Esophagus (tissue), 2 donors: ENCODE results near the gene PRLR. TPM values are rescaled to one million over a fixed set of nuclear protein-coding genes. Genes with fewer than 3 reads are reported as not detected.

Source experiments
- H3K27ac ChIP-seq, 2 donors: one replicate each; pipeline ENCODE4 v1.5.1; 2013; ENCODE audit warnings: low read depth in 2 of 2, mild to moderate bottlenecking in 2 of 2, inconsistent platforms in 1 of 2, low read length in 1 of 2, moderate library complexity in 1 of 2
- H3K27me3 ChIP-seq, 2 donors: one replicate each; pipeline ENCODE4 v1.6.1; 2013; ENCODE audit warnings: low read length in 2 of 2, control low read depth in 1 of 2, mild to moderate bottlenecking in 1 of 2; ENCODE audit not compliant: insufficient read depth in 2 of 2, control insufficient read depth in 1 of 2
- H3K36me3 ChIP-seq, 2 donors: one replicate each; pipeline ENCODE4 v1.6.1; 2013; ENCODE audit warnings: low read length in 1 of 2; ENCODE audit not compliant: control insufficient read depth in 2 of 2, insufficient read depth in 2 of 2
- H3K4me1 ChIP-seq, 2 donors: one replicate each; pipeline ENCODE4 v1.6.1; 2013; ENCODE audit warnings: low read length in 1 of 2; ENCODE audit not compliant: control insufficient read depth in 2 of 2, insufficient read depth in 2 of 2
- H3K4me3 ChIP-seq, 2 donors: one replicate each; pipeline ENCODE4 v1.5.1; 2013; ENCODE audit warnings: low read length in 2 of 2, mild to moderate bottlenecking in 2 of 2, low read depth in 1 of 2, moderate library complexity in 1 of 2
- H3K9me3 ChIP-seq, 2 donors: one replicate each; pipeline ENCODE4 v1.6.1; 2013; ENCODE audit warnings: mild to moderate bottlenecking in 2 of 2, low read depth in 1 of 2, low read length in 1 of 2, moderate library complexity in 1 of 2; ENCODE audit not compliant: control insufficient read depth in 2 of 2, insufficient read depth in 1 of 2
- WGBS, 2 donors: extraction: QIAGEN DNeasy Blood & Tissue Kit; methylation state at CpG; one replicate each; pipeline ENCODE4 v1.1.7; 2013; 5-methylcytosine and 5-hydroxymethylcytosine counted together
- polyA plus RNA-seq, 2 donors: library from polyadenylated mRNA; stranded (reverse); fragments of 200-250 nt; gene quantifications; one replicate each; pipeline ENCODE4 v1.2.3, GENCODE V29; 2013
- donor health status: healthy with polysubstance abuse.
- donor health status: Bipolar disorder and iron deficiency.

PRLR gene
- polyA plus RNA-seq, 2 donors, result 0.20 to 0.45 TPM

DNA sequence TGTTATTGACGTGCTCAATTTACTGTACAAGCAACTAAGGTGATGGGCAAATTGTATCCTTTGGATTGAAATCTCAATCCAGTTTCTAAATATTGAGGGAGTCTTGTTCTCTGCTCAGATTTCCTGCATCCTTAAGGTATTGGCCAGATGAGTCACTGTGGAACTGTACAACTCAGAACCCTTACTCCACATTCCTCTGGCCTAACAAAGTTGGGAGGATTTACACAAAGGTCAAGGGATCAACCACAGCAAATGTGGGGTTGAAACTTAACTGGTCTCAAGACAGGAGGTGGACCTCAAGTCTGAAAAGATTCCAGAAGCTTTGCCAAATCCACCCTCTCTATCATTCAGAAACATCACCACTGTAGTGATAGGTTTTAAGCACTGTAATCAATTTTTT is 101.0 kb downstream of the PRLR start:
- Histone ChIP-seq H3K36me3 (no peaks in the 10 kb centered on the region), H3K4me1 (peaks cover 0 to 2% of the 10 kb centered on the region in 2 donors), H3K27me3 (peaks cover 0 to 2% of the 10 kb centered on the region in 2 donors), H3K9me3 (no peaks in the 10 kb centered on the region), H3K27ac (no peak overlapping the region), H3K4me3 (no peak overlapping the region)
- 38 to 59% methylated on average over 1 of the region's 1 CpG for WGBS, 2 donors

DNA sequence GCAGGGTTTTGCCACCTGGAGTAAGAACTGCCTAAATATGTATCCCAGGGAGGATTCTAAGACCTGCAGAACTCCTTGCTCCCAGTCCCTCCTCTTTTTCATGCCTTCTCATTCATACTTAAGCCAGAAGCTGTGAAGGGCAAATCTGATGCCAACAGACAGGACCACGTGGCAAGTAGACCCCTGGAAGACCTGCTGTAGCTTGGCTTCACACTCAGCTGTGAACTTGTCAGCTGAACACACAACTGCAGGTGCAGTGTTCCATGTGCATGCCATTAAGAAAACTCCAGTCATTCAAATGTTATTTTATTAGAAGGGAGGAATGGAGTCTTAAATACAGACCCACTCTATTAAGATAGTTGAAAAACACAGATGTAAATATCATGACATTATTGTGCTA is 103.3 kb downstream of the PRLR start:
- 43 to 62% methylated on average over 1 of the region's 1 CpG for WGBS, 2 donors
- H3K27ac ChIP-seq, result no peak overlapping the region
- H3K27me3 ChIP-seq, result no peaks in the 10 kb centered on the region
- H3K36me3 ChIP-seq, result no peaks in the 10 kb centered on the region
- no peak overlapping the region for H3K4me3 ChIP-seq
- H3K9me3 ChIP-seq, result no peaks in the 10 kb centered on the region
- H3K4me1 ChIP-seq, result peaks cover 0 to 2% of the 10 kb centered on the region in 2 donors

DNA sequence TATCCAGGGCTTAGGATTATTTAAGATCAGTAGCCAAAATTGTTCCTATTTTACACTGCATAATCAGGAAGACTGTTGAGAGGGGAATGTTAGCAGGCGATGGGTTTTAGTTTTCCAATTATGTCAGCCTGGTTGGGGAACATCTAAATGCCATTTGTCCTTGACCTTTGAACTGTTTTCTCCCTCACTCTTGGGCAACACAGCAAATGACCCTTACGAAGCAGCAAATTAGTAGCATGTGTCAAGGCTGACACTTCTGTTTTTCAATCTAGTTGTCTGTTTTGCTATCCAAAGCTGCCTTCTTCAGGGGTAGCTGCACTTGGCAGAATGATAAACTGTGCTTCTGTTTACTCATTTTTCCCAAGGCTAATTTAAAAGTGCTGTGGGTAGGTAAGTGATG is 104.5 kb downstream of the PRLR start:
- H3K36me3 ChIP-seq, result no peaks in the 10 kb centered on the region
- peaks cover 0 to 1% of the 10 kb centered on the region in 2 donors for H3K4me1 ChIP-seq
- H3K27ac ChIP-seq, result no peak overlapping the region
- no peaks in the 10 kb centered on the region for H3K9me3 ChIP-seq
- WGBS, 2 donors, result 82 to 87% methylated on average over 2 of the region's 2 CpGs
- no peak overlapping the region for H3K4me3 ChIP-seq
- H3K27me3 ChIP-seq, result no peaks in the 10 kb centered on the region

DNA sequence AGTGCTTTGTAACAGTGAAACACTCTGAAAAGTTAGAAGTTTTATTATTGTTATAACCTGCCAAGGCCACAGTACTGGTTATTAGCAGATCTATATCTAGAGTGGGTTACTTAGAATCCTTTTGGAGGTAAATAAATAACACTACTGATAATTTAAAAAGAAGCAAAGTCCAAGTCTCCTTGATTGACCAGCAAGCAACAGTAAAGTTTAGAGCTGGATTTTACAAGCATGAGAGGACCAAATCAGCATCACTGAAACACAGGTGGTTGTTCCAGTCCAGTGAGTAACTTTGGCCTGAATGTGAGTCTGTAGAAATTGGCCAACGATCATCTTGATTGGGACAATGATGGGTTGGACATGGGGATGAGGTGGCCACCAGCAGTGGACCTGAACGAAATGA is 105.4 kb downstream of the PRLR start:
- WGBS, 2 donors, result 75 to 85% methylated on average over 2 of the region's 2 CpGs
- H3K9me3 ChIP-seq, result no peaks in the 10 kb centered on the region
- no peak overlapping the region for H3K27ac ChIP-seq
- H3K4me3 ChIP-seq, result no peak overlapping the region
- H3K27me3 ChIP-seq, result no peaks in the 10 kb centered on the region
- no peaks in the 10 kb centered on the region for H3K36me3 ChIP-seq
- no peaks in the 10 kb centered on the region for H3K4me1 ChIP-seq

DNA sequence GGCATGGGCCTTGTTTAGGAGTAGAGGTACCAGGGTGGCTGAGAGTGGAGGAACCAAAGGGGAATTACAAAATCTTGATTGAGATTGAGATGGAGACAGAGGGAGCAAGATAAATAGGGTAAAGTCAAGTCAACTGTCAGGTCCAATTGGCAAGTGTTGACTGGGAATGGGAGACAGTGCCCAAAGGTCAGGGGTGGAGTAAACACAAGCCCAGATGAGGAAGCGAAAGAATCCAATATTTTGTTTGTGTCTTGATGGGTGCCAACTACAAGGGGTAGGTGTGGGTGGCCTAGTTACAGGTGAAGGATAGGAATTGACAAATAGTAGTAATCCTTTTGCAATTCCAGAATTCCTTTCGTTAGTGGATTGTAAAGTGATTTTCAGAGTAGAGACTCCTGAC is 107.5 kb downstream of the PRLR start:
- Histone ChIP-seq H3K27ac (no peak overlapping the region), H3K36me3 (no peaks in the 10 kb centered on the region), H3K4me1 (no peaks in the 10 kb centered on the region), H3K9me3 (peaks cover 0 to under 1% of the 10 kb centered on the region in 2 donors), H3K27me3 (no peaks in the 10 kb centered on the region), H3K4me3 (no peak overlapping the region)
- WGBS, 2 donors, result 79 to 84% methylated on average over 2 of the region's 2 CpGs

DNA sequence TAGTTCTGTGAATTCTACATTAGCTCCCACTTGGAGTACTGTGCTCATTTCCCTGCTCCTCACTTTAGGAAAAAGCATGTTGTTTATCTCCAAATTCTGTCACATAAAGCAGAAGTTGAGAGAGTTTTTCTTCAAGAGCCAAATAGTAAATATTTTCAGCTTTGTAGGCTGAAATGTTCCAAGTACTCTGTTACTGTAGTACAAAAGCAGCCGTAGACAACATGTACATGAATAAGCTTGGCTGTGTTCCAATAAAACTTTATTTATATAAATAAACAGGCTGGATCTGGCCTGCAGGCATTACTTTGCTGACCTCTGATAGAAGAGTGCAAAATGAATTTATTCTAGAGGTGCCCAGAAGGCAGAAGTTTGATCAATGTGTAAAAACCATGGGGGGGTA is 109.6 kb downstream of the PRLR start:
- Histone ChIP-seq H3K4me3 (no peak overlapping the region), H3K27ac (no peak overlapping the region), H3K36me3 (no peaks in the 10 kb centered on the region), H3K27me3 (no peaks in the 10 kb centered on the region), H3K9me3 (peaks cover 0 to 2% of the 10 kb centered on the region in 2 donors), H3K4me1 (no peaks in the 10 kb centered on the region)
- 34 to 35% methylated on average over 1 of the region's 1 CpG for WGBS, 2 donors

DNA sequence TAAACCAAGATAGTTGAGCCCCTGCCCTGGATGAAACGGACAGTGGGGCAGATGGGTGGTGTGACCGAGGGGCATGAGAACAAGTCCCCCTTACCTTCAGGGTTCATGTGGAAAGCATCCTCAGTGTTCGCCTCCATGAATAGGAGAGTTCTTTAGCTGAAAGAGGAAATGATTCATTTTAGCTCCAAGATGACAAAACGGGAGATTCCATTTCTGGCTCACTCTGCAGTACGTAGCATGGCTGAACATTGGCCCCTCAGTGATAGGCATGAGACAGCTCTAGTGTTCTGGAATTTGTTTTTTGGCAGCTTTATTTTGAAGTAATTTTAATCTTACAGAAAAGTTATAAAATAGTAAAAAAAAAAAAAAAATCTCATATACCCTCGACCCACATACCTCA is 112.3 kb downstream of the PRLR start:
- H3K4me1 ChIP-seq, result no peaks in the 10 kb centered on the region
- WGBS, 2 donors, result 74 to 76% methylated on average over 6 of the region's 6 CpGs
- no peaks in the 10 kb centered on the region for H3K36me3 ChIP-seq
- H3K9me3 ChIP-seq, result peaks cover 0 to 2% of the 10 kb centered on the region in 2 donors
- H3K4me3 ChIP-seq, result no peak overlapping the region
- no peaks in the 10 kb centered on the region for H3K27me3 ChIP-seq
- H3K27ac ChIP-seq, result no peak overlapping the region

DNA sequence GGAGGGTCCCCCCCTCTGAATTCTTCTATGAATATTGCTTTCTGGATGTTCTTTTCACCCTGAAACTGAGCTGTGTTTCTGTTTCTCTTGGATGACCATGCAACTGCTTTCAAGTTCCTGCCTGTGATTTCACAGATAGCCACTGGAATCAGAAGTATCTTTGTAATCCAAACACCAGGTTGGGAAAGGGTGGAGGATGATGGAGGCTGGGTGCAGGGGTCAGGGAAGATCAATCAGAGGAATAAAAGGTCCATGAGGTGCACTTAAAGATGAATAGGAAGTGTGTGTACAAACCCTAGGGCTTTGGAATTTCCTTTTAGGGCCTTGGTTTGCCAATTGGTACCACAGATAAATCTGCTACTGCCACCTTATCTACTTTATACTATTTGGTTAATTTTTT is 114.4 kb downstream of the PRLR start:
- Histone ChIP-seq H3K27me3 (no peaks in the 10 kb centered on the region), H3K4me1 (no peaks in the 10 kb centered on the region), H3K27ac (no peak overlapping the region), H3K36me3 (no peaks in the 10 kb centered on the region), H3K9me3 (peaks cover 0 to 2% of the 10 kb centered on the region in 2 donors), H3K4me3 (no peak overlapping the region)

DNA sequence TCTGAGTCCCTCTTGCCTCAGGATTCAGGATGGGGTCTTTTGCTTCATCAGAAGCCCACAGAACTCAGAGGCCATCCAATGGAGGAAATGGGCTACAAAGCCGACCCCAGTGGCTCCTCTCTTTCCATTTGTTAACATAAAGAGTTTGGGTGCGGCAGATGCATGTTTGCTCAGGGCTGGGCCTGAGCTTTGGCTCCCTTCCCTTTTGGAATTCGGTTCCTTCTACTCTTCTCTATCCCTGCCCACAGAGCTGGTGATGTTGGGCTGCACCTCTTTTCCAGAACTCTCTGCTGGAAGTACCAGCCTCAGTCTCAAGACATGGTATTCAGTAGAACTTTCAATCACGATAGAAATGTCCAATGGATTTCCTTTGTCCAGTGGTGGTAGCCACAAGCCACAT is 115.6 kb downstream of the PRLR start:
- H3K27me3 ChIP-seq, result no peaks in the 10 kb centered on the region
- no peaks in the 10 kb centered on the region for H3K36me3 ChIP-seq
- H3K9me3 ChIP-seq, result peaks cover 0 to 2% of the 10 kb centered on the region in 2 donors
- no peak overlapping the region for H3K27ac ChIP-seq
- H3K4me3 ChIP-seq, result no peak overlapping the region
- no peaks in the 10 kb centered on the region for H3K4me1 ChIP-seq
- WGBS, 2 donors, result 64 to 67% methylated on average over 4 of the region's 4 CpGs

DNA sequence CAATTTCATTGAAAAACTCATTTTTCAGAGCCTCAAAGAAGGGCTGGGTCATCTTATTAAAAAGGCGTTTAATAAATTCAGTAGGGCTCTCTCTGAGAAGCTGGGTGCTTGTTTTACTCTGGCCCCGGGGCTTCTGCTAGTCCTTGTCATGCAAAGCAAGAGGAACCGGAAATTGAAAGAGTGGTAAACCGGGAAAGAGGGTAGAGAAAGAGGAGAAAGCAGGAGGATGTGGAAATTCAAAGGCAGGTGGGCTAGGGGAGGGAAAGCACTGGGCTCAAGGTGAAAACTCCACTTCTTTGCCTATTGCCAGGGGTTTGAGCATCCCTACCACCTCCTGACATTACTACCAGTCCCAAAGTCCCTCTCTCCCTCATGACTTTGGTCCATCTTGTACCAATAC is 118.0 kb downstream of the PRLR start:
- WGBS, 2 donors, result 62 to 75% methylated on average over 4 of the region's 4 CpGs
- Histone ChIP-seq H3K27me3 (no peaks in the 10 kb centered on the region), H3K9me3 (no peaks in the 10 kb centered on the region), H3K36me3 (no peaks in the 10 kb centered on the region), H3K27ac (no peak overlapping the region), H3K4me3 (no peak overlapping the region), H3K4me1 (no peaks in the 10 kb centered on the region)
